Measurements from ENCODE around the gene ESPN.

Gene ESPN

DNA sequence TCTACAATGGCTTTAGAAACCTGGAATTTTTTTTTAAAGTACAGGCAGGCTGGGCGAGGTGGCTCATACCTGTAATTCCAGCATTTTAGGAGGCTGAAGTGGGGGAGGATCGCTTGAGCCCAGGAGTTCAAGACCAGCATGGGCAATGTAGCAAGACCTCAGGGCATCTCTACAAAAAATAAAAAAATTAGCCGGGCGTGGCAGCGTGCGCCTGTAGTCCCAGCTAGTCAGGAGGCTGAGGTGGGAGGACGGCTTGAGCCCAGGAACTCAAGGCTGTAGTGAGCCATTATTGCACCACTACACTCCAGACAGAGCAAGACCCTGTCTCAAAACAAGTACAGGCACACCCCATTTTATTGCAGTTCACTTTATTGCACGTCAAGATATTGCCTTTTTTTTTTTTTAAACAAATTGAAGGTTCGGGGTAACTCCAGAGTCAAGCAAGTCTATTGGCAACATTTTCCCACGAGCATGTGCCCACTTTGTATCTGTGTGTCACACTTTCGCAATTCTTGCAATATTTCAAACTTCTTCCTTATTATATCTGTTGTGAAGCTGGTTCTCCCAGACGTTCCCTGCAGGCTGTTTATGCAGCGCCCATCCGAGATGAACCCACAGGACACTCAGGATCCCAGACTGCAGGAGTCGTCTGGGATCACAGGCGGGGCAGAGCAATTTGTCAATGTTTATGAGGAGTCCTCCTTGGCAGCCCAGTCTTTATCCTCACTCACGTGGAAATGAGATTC, 9.5 kb upstream of the ESPN start:
- Histone ChIP-seq H3K79me2 (ENCODE audit: insufficient read depth, low read length) (no peaks in the 10 kb centered on the region), H4K20me1 (ENCODE audit: insufficient read depth, low read length) (no peaks in the 10 kb centered on the region), H3K4me2 (ENCODE audit: insufficient read depth, low read length) (no peak overlapping the region), H3K9me3 (ENCODE audit: insufficient read depth, low read length, severe bottlenecking) (no peaks in the 10 kb centered on the region), H3K36me3 (ENCODE audit: insufficient read depth, low read length) (no peaks in the 10 kb centered on the region), H3K27ac (ENCODE audit: low read length) (no peak overlapping the region), H3K27me3 (ENCODE audit: insufficient read depth, low read length, poor library complexity) (no peaks in the 10 kb centered on the region), H3K4me1 (ENCODE audit: insufficient read depth, low read length) (no peaks in the 10 kb centered on the region), H3K9ac (ENCODE audit: low read depth, low read length) (no peak overlapping the region), H3K4me3 (ENCODE audit: low read depth in 1 of 2, low read length in 2 of 2) (no peak overlapping the region), H2AFZ (ENCODE audit: low read depth, low read length) (no peak overlapping the region)
- ATAC-seq (ENCODE audit: insufficient read depth, low read depth) (no peak), DNase-seq (no peak)
- TF ChIP-seq, protein P1, sequence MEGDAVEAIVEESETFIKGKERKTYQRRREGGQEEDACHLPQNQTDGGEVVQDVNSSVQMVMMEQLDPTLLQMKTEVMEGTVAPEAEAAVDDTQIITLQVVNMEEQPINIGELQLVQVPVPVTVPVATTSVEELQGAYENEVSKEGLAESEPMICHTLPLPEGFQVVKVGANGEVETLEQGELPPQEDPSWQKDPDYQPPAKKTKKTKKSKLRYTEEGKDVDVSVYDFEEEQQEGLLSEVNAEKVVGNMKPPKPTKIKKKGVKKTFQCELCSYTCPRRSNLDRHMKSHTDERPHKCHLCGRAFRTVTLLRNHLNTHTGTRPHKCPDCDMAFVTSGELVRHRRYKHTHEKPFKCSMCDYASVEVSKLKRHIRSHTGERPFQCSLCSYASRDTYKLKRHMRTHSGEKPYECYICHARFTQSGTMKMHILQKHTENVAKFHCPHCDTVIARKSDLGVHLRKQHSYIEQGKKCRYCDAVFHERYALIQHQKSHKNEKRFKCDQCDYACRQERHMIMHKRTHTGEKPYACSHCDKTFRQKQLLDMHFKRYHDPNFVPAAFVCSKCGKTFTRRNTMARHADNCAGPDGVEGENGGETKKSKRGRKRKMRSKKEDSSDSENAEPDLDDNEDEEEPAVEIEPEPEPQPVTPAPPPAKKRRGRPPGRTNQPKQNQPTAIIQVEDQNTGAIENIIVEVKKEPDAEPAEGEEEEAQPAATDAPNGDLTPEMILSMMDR (IDR thresholded peaks at IDR 0.05; ENCODE audit: borderline replicate concordance, extremely low read depth, low read length, poor library complexity, severe bottlenecking) = no peak
- no peak for TF ChIP-seq EZH2 (IDR thresholded peaks at IDR 0.05; ENCODE audit: borderline replicate concordance, low read depth, low read length, severe bottlenecking)

DNA sequence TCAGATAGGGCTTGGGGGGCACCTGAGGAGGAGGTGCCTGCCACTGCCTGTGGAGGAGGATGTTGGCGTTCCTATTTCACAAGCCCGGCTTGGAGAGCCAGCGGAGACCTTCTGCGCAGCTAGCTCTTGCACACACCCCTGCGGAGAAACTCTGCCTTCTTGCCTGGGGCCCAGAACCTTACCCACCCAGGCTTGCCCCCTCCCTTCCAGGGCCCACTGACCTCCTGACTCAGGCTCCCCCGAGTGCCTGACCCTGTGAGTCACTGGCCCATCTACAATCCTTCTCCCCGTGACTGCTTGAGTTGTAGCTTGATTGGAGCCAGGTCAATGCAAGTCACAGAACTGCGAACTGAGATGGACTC, 8.3 kb upstream of the ESPN start:
- no peak for DNase-seq
- no peak for ATAC-seq (ENCODE audit: insufficient read depth, low read depth)
- TF ChIP-seq, protein P1 (IDR thresholded peaks at IDR 0.05; ENCODE audit: borderline replicate concordance, extremely low read depth, low read length, poor library complexity, severe bottlenecking) = no peak
- no peak for TF ChIP-seq EZH2 (IDR thresholded peaks at IDR 0.05; ENCODE audit: borderline replicate concordance, low read depth, low read length, severe bottlenecking)
- no peak overlapping the region for H3K27ac ChIP-seq (ENCODE audit: low read length)
- no peak overlapping the region for H3K4me2 ChIP-seq (ENCODE audit: insufficient read depth, low read length)
- H3K4me3 ChIP-seq (ENCODE audit: low read depth in 1 of 2, low read length in 2 of 2) = no peak overlapping the region
- H3K9me3 ChIP-seq (ENCODE audit: insufficient read depth, low read length, severe bottlenecking) = no peaks in the 10 kb centered on the region
- H3K27me3 ChIP-seq (ENCODE audit: insufficient read depth, low read length, poor library complexity) = no peaks in the 10 kb centered on the region
- H4K20me1 ChIP-seq (ENCODE audit: insufficient read depth, low read length) = no peaks in the 10 kb centered on the region
- H3K9ac ChIP-seq (ENCODE audit: low read depth, low read length) = no peak overlapping the region
- no peaks in the 10 kb centered on the region for H3K4me1 ChIP-seq (ENCODE audit: insufficient read depth, low read length)
- H3K36me3 ChIP-seq (ENCODE audit: insufficient read depth, low read length) = no peaks in the 10 kb centered on the region
- H3K79me2 ChIP-seq (ENCODE audit: insufficient read depth, low read length) = no peaks in the 10 kb centered on the region
- no peak overlapping the region for H2AFZ ChIP-seq (ENCODE audit: low read depth, low read length)

- Histone ChIP-seq H2AFZ (ENCODE audit: low read depth, low read length) (no peak overlapping the region), H3K79me2 (ENCODE audit: insufficient read depth, low read length) (no peaks in the 10 kb centered on the region), H3K9me3 (ENCODE audit: insufficient read depth, low read length, severe bottlenecking) (no peaks in the 10 kb centered on the region), H3K4me1 (ENCODE audit: insufficient read depth, low read length) (no peaks in the 10 kb centered on the region), H3K27me3 (ENCODE audit: insufficient read depth, low read length, poor library complexity) (peaks cover 4% of the 10 kb centered on the region), H3K4me2 (ENCODE audit: insufficient read depth, low read length) (no peak overlapping the region), H3K36me3 (ENCODE audit: insufficient read depth, low read length) (no peaks in the 10 kb centered on the region), H3K9ac (ENCODE audit: low read depth, low read length) (no peak overlapping the region), H3K27ac (ENCODE audit: low read length) (no peak overlapping the region), H4K20me1 (ENCODE audit: insufficient read depth, low read length) (no peaks in the 10 kb centered on the region), H3K4me3 (ENCODE audit: low read depth in 1 of 2, low read length in 2 of 2) (no peak overlapping the region)
- ATAC-seq (ENCODE audit: insufficient read depth, low read depth) (no peak), DNase-seq (no peak)
- TF ChIP-seq, protein P1 (IDR thresholded peaks at IDR 0.05; ENCODE audit: borderline replicate concordance, extremely low read depth, low read length, poor library complexity, severe bottlenecking) = no peak
- TF ChIP-seq EZH2 (IDR thresholded peaks at IDR 0.05; ENCODE audit: borderline replicate concordance, low read depth, low read length, severe bottlenecking) = no peak
Observed at GRCh38 chr1:6416906-6417305, 7.7 kb upstream of the ESPN start.
